Skeletal muscle satellite cell (primary cell): Measurements from ENCODE around the gene PRR9.

ENCODE experiments used
- H3K27me3 ChIP-seq: 2 replicates; pipeline ENCODE4 v1.7.0; 2013; ENCODE audit warnings: low read length; ENCODE audit not compliant: control insufficient read depth, insufficient read depth
- H3K36me3 ChIP-seq: 2 replicates; pipeline ENCODE4 v1.7.0; 2013; ENCODE audit warnings: mild to moderate bottlenecking, control low read depth, low read length; ENCODE audit not compliant: insufficient read depth
- H3K4me1 ChIP-seq: 2 replicates; pipeline ENCODE4 v1.7.0; 2013; ENCODE audit warnings: low read length; ENCODE audit not compliant: control insufficient read depth, insufficient read depth
- H3K4me2 ChIP-seq: 2 replicates; pipeline ENCODE4 v1.7.0; 2013; ENCODE audit warnings: mild to moderate bottlenecking, low read length
- H3K4me3 ChIP-seq: 2 replicates; pipeline ENCODE4 v1.7.0; 2013; ENCODE audit warnings: low read length
- H3K9ac ChIP-seq: 2 replicates; pipeline ENCODE4 v1.7.0; 2013; ENCODE audit warnings: mild to moderate bottlenecking, low read depth, low read length, moderate library complexity
- H3K9me3 ChIP-seq: replicated peaks from 2 replicates; pipeline ENCODE4 v1.7.0; 2013; ENCODE audit warnings: mild to moderate bottlenecking, control low read depth, low read length

Gene PRR9

GRCh38 chr1:153231785-153232184 is 14.4 kb downstream of the PRR9 start:
- no peaks in the 10 kb centered on the region for H3K36me3 ChIP-seq
- H3K27me3 ChIP-seq: peaks cover 7% of the 10 kb centered on the region
- no peaks in the 10 kb centered on the region for H3K9me3 ChIP-seq
- H3K9ac ChIP-seq: no peak overlapping the region
- no peaks in the 10 kb centered on the region for H3K4me1 ChIP-seq
- no peak overlapping the region for H3K4me2 ChIP-seq
- no peak overlapping the region for H3K4me3 ChIP-seq

GRCh38 chr1:153232553-153232952 is 15.2 kb downstream of the PRR9 start:
- Histone ChIP-seq H3K27me3 (peaks cover 7% of the 10 kb centered on the region), H3K9me3 (no peaks in the 10 kb centered on the region), H3K4me3 (no peak overlapping the region), H3K4me2 (no peak overlapping the region), H3K36me3 (no peaks in the 10 kb centered on the region), H3K4me1 (no peaks in the 10 kb centered on the region), H3K9ac (no peak overlapping the region)

GRCh38 chr1:153233448-153233847 is 16.1 kb downstream of the PRR9 start:
- Histone ChIP-seq H3K4me1 (no peaks in the 10 kb centered on the region), H3K27me3 (peaks cover 4% of the 10 kb centered on the region), H3K9ac (no peak overlapping the region), H3K9me3 (no peaks in the 10 kb centered on the region), H3K4me3 (no peak overlapping the region), H3K4me2 (no peak overlapping the region), H3K36me3 (no peaks in the 10 kb centered on the region)

GRCh38 chr1:153238527-153238926 is 21.1 kb downstream of the PRR9 start:
- H3K27me3 ChIP-seq: no peaks in the 10 kb centered on the region
- H3K9ac ChIP-seq: no peak overlapping the region
- H3K4me1 ChIP-seq: no peaks in the 10 kb centered on the region
- H3K36me3 ChIP-seq: no peaks in the 10 kb centered on the region
- no peak overlapping the region for H3K4me3 ChIP-seq
- no peak overlapping the region for H3K4me2 ChIP-seq
- no peaks in the 10 kb centered on the region for H3K9me3 ChIP-seq

- no peak overlapping the region for H3K4me3 ChIP-seq
- H3K4me1 ChIP-seq: no peaks in the 10 kb centered on the region
- H3K9me3 ChIP-seq: no peaks in the 10 kb centered on the region
- no peaks in the 10 kb centered on the region for H3K27me3 ChIP-seq
- no peak overlapping the region for H3K9ac ChIP-seq
- no peaks in the 10 kb centered on the region for H3K36me3 ChIP-seq
- no peak overlapping the region for H3K4me2 ChIP-seq
Measured at GRCh38 chr1:153242160-153242559, 24.8 kb downstream of the PRR9 start.

GRCh38 chr1:153245466-153245865 is 28.1 kb downstream of the PRR9 start:
- no peaks in the 10 kb centered on the region for H3K36me3 ChIP-seq
- H3K9ac ChIP-seq: no peak overlapping the region
- no peaks in the 10 kb centered on the region for H3K4me1 ChIP-seq
- no peaks in the 10 kb centered on the region for H3K9me3 ChIP-seq
- no peak overlapping the region for H3K4me2 ChIP-seq
- no peaks in the 10 kb centered on the region for H3K27me3 ChIP-seq
- H3K4me3 ChIP-seq: no peak overlapping the region

GRCh38 chr1:153246018-153246417 is 28.6 kb downstream of the PRR9 start:
- no peaks in the 10 kb centered on the region for H3K36me3 ChIP-seq
- no peak overlapping the region for H3K4me2 ChIP-seq
- H3K9ac ChIP-seq: no peak overlapping the region
- H3K9me3 ChIP-seq: no peaks in the 10 kb centered on the region
- no peaks in the 10 kb centered on the region for H3K4me1 ChIP-seq
- H3K4me3 ChIP-seq: no peak overlapping the region
- no peaks in the 10 kb centered on the region for H3K27me3 ChIP-seq

- no peaks in the 10 kb centered on the region for H3K4me1 ChIP-seq
- no peak overlapping the region for H3K4me3 ChIP-seq
- H3K4me2 ChIP-seq: no peak overlapping the region
- no peaks in the 10 kb centered on the region for H3K9me3 ChIP-seq
- H3K27me3 ChIP-seq: no peaks in the 10 kb centered on the region
- H3K9ac ChIP-seq: no peak overlapping the region
- H3K36me3 ChIP-seq: no peaks in the 10 kb centered on the region
Measured at GRCh38 chr1:153246825-153247224, 29.4 kb downstream of the PRR9 start.

GRCh38 chr1:153248176-153248879 is 30.9 kb downstream of the PRR9 start:
- H3K9ac ChIP-seq: no peak overlapping the region
- H3K27me3 ChIP-seq: no peaks in the 10 kb centered on the region
- H3K9me3 ChIP-seq: no peaks in the 10 kb centered on the region
- no peaks in the 10 kb centered on the region for H3K4me1 ChIP-seq
- no peak overlapping the region for H3K4me2 ChIP-seq
- no peaks in the 10 kb centered on the region for H3K36me3 ChIP-seq
- no peak overlapping the region for H3K4me3 ChIP-seq

GRCh38 chr1:153250166-153250565 is 32.8 kb downstream of the PRR9 start:
- Histone ChIP-seq H3K9me3 (no peaks in the 10 kb centered on the region), H3K9ac (no peak overlapping the region), H3K36me3 (no peaks in the 10 kb centered on the region), H3K4me1 (no peaks in the 10 kb centered on the region), H3K27me3 (no peaks in the 10 kb centered on the region), H3K4me2 (no peak overlapping the region), H3K4me3 (no peak overlapping the region)

GRCh38 chr1:153251087-153251486 is 33.7 kb downstream of the PRR9 start:
- H3K9me3 ChIP-seq: no peaks in the 10 kb centered on the region
- H3K36me3 ChIP-seq: no peaks in the 10 kb centered on the region
- no peaks in the 10 kb centered on the region for H3K27me3 ChIP-seq
- H3K4me3 ChIP-seq: no peak overlapping the region
- H3K9ac ChIP-seq: no peak overlapping the region
- no peaks in the 10 kb centered on the region for H3K4me1 ChIP-seq
- no peak overlapping the region for H3K4me2 ChIP-seq

- Histone ChIP-seq H3K9ac (no peak overlapping the region), H3K9me3 (no peaks in the 10 kb centered on the region), H3K4me3 (no peak overlapping the region), H3K4me1 (no peaks in the 10 kb centered on the region), H3K36me3 (no peaks in the 10 kb centered on the region), H3K4me2 (no peak overlapping the region), H3K27me3 (no peaks in the 10 kb centered on the region)
Measured at GRCh38 chr1:153251562-153251961, 34.2 kb downstream of the PRR9 start.
